Neuronal stem cell (in vitro differentiated cells): Measurements from ENCODE around the gene IMPG2.

ENCODE experiments used
- DNase-seq: peaks from one replicate; pipeline ENCODE4 v3.0.0-alpha.2; 2013; ENCODE audit warnings: low spot score
- H2AFZ ChIP-seq: one replicate; pipeline ENCODE4 v1.6.1; 2013; ENCODE audit warnings: mild to moderate bottlenecking, low read length, inconsistent platforms
- H2AK5ac ChIP-seq: 2 replicates; pipeline ENCODE4 v1.6.1; 2013; ENCODE audit warnings: low read depth, mild to moderate bottlenecking, inconsistent platforms, low read length, moderate library complexity, mixed read lengths
- H2BK120ac ChIP-seq: 2 replicates; pipeline ENCODE4 v1.6.1; 2013; ENCODE audit warnings: low read depth, mild to moderate bottlenecking, inconsistent platforms, low read length, moderate library complexity, mixed read lengths
- H2BK12ac ChIP-seq: one replicate; pipeline ENCODE4 v1.6.1; 2013; ENCODE audit warnings: low read length, inconsistent platforms
- H2BK15ac ChIP-seq: 2 replicates; pipeline ENCODE4 v1.6.1; 2013; ENCODE audit warnings: mild to moderate bottlenecking, low read length, inconsistent platforms, mixed read lengths
- H2BK5ac ChIP-seq: one replicate; pipeline ENCODE4 v1.6.1; 2013; ENCODE audit warnings: inconsistent platforms, mild to moderate bottlenecking, low read length, moderate library complexity
- H3K14ac ChIP-seq: one replicate; pipeline ENCODE4 v1.6.1; 2013; ENCODE audit warnings: low read length, inconsistent platforms
- H3K18ac ChIP-seq: 2 replicates; pipeline ENCODE4 v1.6.1; 2013; ENCODE audit warnings: low read length, inconsistent platforms
- H3K23ac ChIP-seq: 2 replicates; pipeline ENCODE4 v1.6.1; 2013; ENCODE audit warnings: low read depth, mild to moderate bottlenecking, mixed read lengths, low read length, inconsistent platforms; ENCODE audit not compliant: poor library complexity
- H3K27ac ChIP-seq: replicated peaks from 3 replicates; pipeline ENCODE4 v1.5.1; 2013; ENCODE audit warnings: low read length, inconsistent platforms
- H3K27me3 ChIP-seq, 3 experiments: 2 replicates each; pipeline ENCODE4 v1.6.1; 2013; ENCODE audit warnings: low read length in 3 of 3, mild to moderate bottlenecking in 2 of 3, inconsistent platforms in 1 of 3, low read depth in 1 of 3, mixed read lengths in 1 of 3, moderate library complexity in 1 of 3; ENCODE audit not compliant: control insufficient read depth in 3 of 3, insufficient read depth in 3 of 3
- H3K36me3 ChIP-seq, 2 donors: replicated peaks in 1 of 2; 2 replicates each; pipeline ENCODE4 v1.6.1; 2013; ENCODE audit warnings: low read length in 2 of 2; ENCODE audit not compliant: control insufficient read depth in 2 of 2, insufficient read depth in 2 of 2
- H3K4ac ChIP-seq: 2 replicates; pipeline ENCODE4 v1.6.1; 2013; ENCODE audit warnings: inconsistent platforms, mild to moderate bottlenecking, low read length, moderate library complexity
- H3K4me1 ChIP-seq, 2 donors: 1 replicate in 1 of 2; 2 replicates in 1 of 2; pipeline ENCODE4 v1.6.1; 2013; ENCODE audit warnings: low read length in 2 of 2, low read depth in 1 of 2; ENCODE audit not compliant: control insufficient read depth in 2 of 2, insufficient read depth in 1 of 2
- H3K4me2 ChIP-seq: one replicate; pipeline ENCODE4 v1.6.1; 2013; ENCODE audit warnings: mild to moderate bottlenecking, low read length, inconsistent platforms; ENCODE audit not compliant: insufficient read depth, poor library complexity, severe bottlenecking
- H3K4me3 ChIP-seq, 2 donors: 2 replicates each; pipeline ENCODE4 v1.5.1; 2013; ENCODE audit warnings: low read length in 2 of 2, mild to moderate bottlenecking in 2 of 2, inconsistent platforms in 1 of 2, moderate library complexity in 1 of 2
- H3K79me1 ChIP-seq: one replicate; pipeline ENCODE4 v1.6.1; 2013; ENCODE audit warnings: low read depth, mild to moderate bottlenecking, inconsistent platforms, low read length, moderate library complexity
- H3K9ac ChIP-seq: one replicate; pipeline ENCODE4 v1.6.1; 2013; ENCODE audit warnings: mild to moderate bottlenecking, low read depth, low read length, inconsistent platforms; ENCODE audit not compliant: poor library complexity
- H3K9me3 ChIP-seq, 2 donors: replicated peaks in 1 of 2; 2 replicates each; pipeline versions ENCODE3 to v1.6.1; 2013; ENCODE audit warnings: low read length in 2 of 2, mild to moderate bottlenecking in 2 of 2, inconsistent platforms in 1 of 2, low read depth in 1 of 2, mixed read lengths in 1 of 2, moderate library complexity in 1 of 2; ENCODE audit not compliant: control insufficient read depth in 2 of 2, insufficient read depth in 1 of 2
- H4K8ac ChIP-seq: one replicate; pipeline ENCODE4 v1.6.1; 2013; ENCODE audit warnings: low read depth, mild to moderate bottlenecking, inconsistent platforms, low read length, moderate library complexity
- H4K91ac ChIP-seq: one replicate; pipeline ENCODE4 v1.6.1; 2013; ENCODE audit warnings: low read length, low read depth, mild to moderate bottlenecking, inconsistent platforms; ENCODE audit not compliant: poor library complexity
- WGBS, 2 donors: extraction: QIAGEN DNeasy Blood & Tissue Kit; methylation state at CpG; one replicate each; pipeline ENCODE4 v1.1.7; 2013; ENCODE audit warnings: missing lambda C conversion rate in 2 of 2, mixed read lengths in 1 of 2; ENCODE audit not compliant: insufficient read length in 2 of 2, insufficient replicate concordance in 1 of 2; ENCODE audit errors: extremely low coverage in 2 of 2; 5-methylcytosine and 5-hydroxymethylcytosine counted together

IMPG2 gene

GRCh38 chr3:101259485-101260341 is 60.7 kb downstream of the IMPG2 start:
- WGBS, 2 donors: no CpG with 5 or more reads among the region's 4 CpGs

GRCh38 chr3:101256511-101256910 is 63.9 kb downstream of the IMPG2 start:
- H3K4me2 ChIP-seq: no peak overlapping the region
- no peaks in the 10 kb centered on the region for H3K9me3 ChIP-seq
- no peak overlapping the region for H3K4ac ChIP-seq
- no peaks in the 10 kb centered on the region for H3K27me3 ChIP-seq
- no peak overlapping the region for H3K27ac ChIP-seq
- no CpG with 5 or more reads among the region's 3 CpGs for WGBS, 2 donors
- H2AK5ac ChIP-seq: no peak overlapping the region
- H3K36me3 ChIP-seq: no peaks in the 10 kb centered on the region
- no peak overlapping the region for H2AFZ ChIP-seq
- no peak overlapping the region for H3K23ac ChIP-seq
- no peaks in the 10 kb centered on the region for H3K79me1 ChIP-seq
- H3K4me1 ChIP-seq: peaks cover 0 to 12% of the 10 kb centered on the region in 2 donors
- H2BK5ac ChIP-seq: no peak overlapping the region
- no peak overlapping the region for H2BK120ac ChIP-seq
- H3K18ac ChIP-seq: no peak overlapping the region
- no peak overlapping the region for H4K8ac ChIP-seq
- no peak overlapping the region for H2BK12ac ChIP-seq
- no peak overlapping the region for H4K91ac ChIP-seq
- no peak for DNase-seq
- no peak overlapping the region for H3K14ac ChIP-seq
- no peak overlapping the region for H3K4me3 ChIP-seq
- no peak overlapping the region for H3K9ac ChIP-seq
- H2BK15ac ChIP-seq: no peak overlapping the region

More at GRCh38 chr3:101259485-101260341, 60.7 kb downstream of the IMPG2 start:
- H3K36me3 ChIP-seq: no peaks in the 10 kb centered on the region
- H3K79me1 ChIP-seq: no peaks in the 10 kb centered on the region
- no peak overlapping the region for H2BK5ac ChIP-seq
- H3K14ac ChIP-seq: no peak overlapping the region
- no peak overlapping the region for H3K23ac ChIP-seq
- H2BK15ac ChIP-seq: no peak overlapping the region
- H3K18ac ChIP-seq: no peak overlapping the region
- H3K4ac ChIP-seq: no peak overlapping the region
- no peak overlapping the region for H2BK120ac ChIP-seq
- no peak overlapping the region for H4K8ac ChIP-seq
- no peak overlapping the region for H3K9ac ChIP-seq
- no peak overlapping the region for H4K91ac ChIP-seq
- H2BK12ac ChIP-seq: no peak overlapping the region
- H3K27me3 ChIP-seq: no peaks in the 10 kb centered on the region
- H3K4me1 ChIP-seq: no peaks in the 10 kb centered on the region
- no peak overlapping the region for H2AK5ac ChIP-seq
- no peak overlapping the region for H3K4me2 ChIP-seq
- DNase-seq: no peak
- H3K27ac ChIP-seq: no peak overlapping the region
- H3K9me3 ChIP-seq: no peaks in the 10 kb centered on the region
- H3K4me3 ChIP-seq: no peak overlapping the region
- no peak overlapping the region for H2AFZ ChIP-seq

- no peak overlapping the region for H3K4me2 ChIP-seq
- no peak for DNase-seq
- H2BK5ac ChIP-seq: no peak overlapping the region
- no peaks in the 10 kb centered on the region for H3K9me3 ChIP-seq
- H2AFZ ChIP-seq: no peak overlapping the region
- no peak overlapping the region for H3K18ac ChIP-seq
- no peak overlapping the region for H3K14ac ChIP-seq
- no peaks in the 10 kb centered on the region for H3K79me1 ChIP-seq
- H4K8ac ChIP-seq: no peak overlapping the region
- H2AK5ac ChIP-seq: no peak overlapping the region
- H3K23ac ChIP-seq: no peak overlapping the region
- H3K4me3 ChIP-seq: no peak overlapping the region
- WGBS, 2 donors: no CpG with 5 or more reads among the region's 2 CpGs
- no peaks in the 10 kb centered on the region for H3K27me3 ChIP-seq
- H4K91ac ChIP-seq: no peak overlapping the region
- H3K27ac ChIP-seq: no peak overlapping the region
- H2BK120ac ChIP-seq: no peak overlapping the region
- no peak overlapping the region for H3K4ac ChIP-seq
- no peak overlapping the region for H3K9ac ChIP-seq
- H2BK12ac ChIP-seq: no peak overlapping the region
- peaks cover 0 to 12% of the 10 kb centered on the region in 2 donors for H3K4me1 ChIP-seq
- no peak overlapping the region for H2BK15ac ChIP-seq
- no peaks in the 10 kb centered on the region for H3K36me3 ChIP-seq
These were observed 64.9 kb downstream of the IMPG2 start for GRCh38 chr3:101255441-101255840.

- Histone ChIP-seq H3K9me3 (no peaks in the 10 kb centered on the region), H2AK5ac (no peak overlapping the region), H3K36me3 (no peaks in the 10 kb centered on the region), H3K27ac (no peak overlapping the region), H3K18ac (no peak overlapping the region), H3K4me2 (no peak overlapping the region), H4K8ac (no peak overlapping the region), H4K91ac (no peak overlapping the region), H2BK15ac (no peak overlapping the region), H3K27me3 (no peaks in the 10 kb centered on the region), H3K4me3 (no peak overlapping the region), H3K4ac (no peak overlapping the region), H2BK120ac (no peak overlapping the region), H3K23ac (no peak overlapping the region), H3K9ac (no peak overlapping the region), H2BK5ac (no peak overlapping the region), H2AFZ (no peak overlapping the region), H3K4me1 (peaks cover 4 to 18% of the 10 kb centered on the region in 2 donors), H3K79me1 (no peaks in the 10 kb centered on the region), H2BK12ac (no peak overlapping the region), H3K14ac (no peak overlapping the region)
- no CpG with 5 or more reads among the region's 3 CpGs for whole genome bisulfite sequencing, 2 donors
- DNase-seq: no peak
These were observed 67.0 kb downstream of the IMPG2 start for GRCh38 chr3:101253396-101253795.
